ENCODE measurements around the gene IGFN1. TPM values are rescaled to one million over a fixed set of nuclear protein-coding genes. Genes with fewer than 3 reads are reported as not detected.

Gene IGFN1
- total RNA-seq, 1 donor from 2014 or later, result 7.9 TPM

GRCh38 chr1:201189085-201189484 lies 1.5 kb upstream of the IGFN1 start:
- Mint-ChIP-seq H3K36me3 (no peaks in the 10 kb centered on the region), H3K27ac (no peak overlapping the region), H3K27me3 (peaks cover 15% of the 10 kb centered on the region), H3K9me3 (no peaks in the 10 kb centered on the region), H3K4me3 (no peak overlapping the region), H3K4me1 (ENCODE audit: unreplicated experiment) (peaks cover 35% of the 10 kb centered on the region)
- no peak for TF ChIP-seq CTCF (conservative IDR thresholded peaks at IDR 0.05)
- no peak for DNase-seq (ENCODE audit: extremely low spot score, unreplicated experiment)

DNA sequence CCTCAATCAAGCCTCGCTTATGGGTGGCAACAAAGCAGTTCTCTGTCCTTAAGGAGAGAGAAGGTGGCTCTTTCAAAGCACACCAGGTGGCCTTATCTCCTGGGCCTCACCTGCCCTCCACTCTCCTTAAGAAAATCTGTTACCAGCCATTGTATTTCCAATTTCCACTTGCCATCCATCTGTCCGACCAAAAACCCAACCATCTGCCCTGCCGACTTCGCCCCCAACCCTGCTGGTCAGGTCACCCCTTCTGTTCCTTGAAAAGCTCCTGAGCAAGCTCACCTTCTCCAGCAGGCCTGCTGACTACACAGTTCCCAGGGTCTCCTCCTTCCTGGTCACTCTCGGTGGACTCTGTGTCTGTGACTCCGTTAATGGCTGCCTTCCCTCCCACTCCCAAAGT lies 619 bp upstream of the IGFN1 start:
- no peak for TF ChIP-seq CTCF (conservative IDR thresholded peaks at IDR 0.05)
- Mint-ChIP-seq H3K27ac (peak overlapping the region; percentile 15), H3K27me3 (peaks cover 15% of the 10 kb centered on the region), H3K36me3 (no peaks in the 10 kb centered on the region), H3K4me3 (no peak overlapping the region), H3K9me3 (no peaks in the 10 kb centered on the region), H3K4me1 (ENCODE audit: unreplicated experiment) (peaks cover 27% of the 10 kb centered on the region)
- DNase-seq (ENCODE audit: extremely low spot score, unreplicated experiment), result no peak

GRCh38 chr1:201191653-201192260 lies 1.1 kb downstream of the IGFN1 start:
- Mint-ChIP-seq H3K4me1 (ENCODE audit: unreplicated experiment) (peaks cover 21% of the 10 kb centered on the region), H3K9me3 (no peaks in the 10 kb centered on the region), H3K27ac (no peak overlapping the region), H3K36me3 (no peaks in the 10 kb centered on the region), H3K4me3 (no peak overlapping the region), H3K27me3 (peaks cover 15% of the 10 kb centered on the region)
- no peak for DNase-seq (ENCODE audit: extremely low spot score, unreplicated experiment)
- TF ChIP-seq CTCF (conservative IDR thresholded peaks at IDR 0.05), result no peak

GRCh38 chr1:201192261-201192788 lies 1.7 kb downstream of the IGFN1 start:
- Mint-ChIP-seq H3K9me3 (no peaks in the 10 kb centered on the region), H3K4me3 (peak overlapping the region; percentile 69), H3K27ac (peak overlapping the region; percentile 63), H3K27me3 (peaks cover 15% of the 10 kb centered on the region), H3K4me1 (ENCODE audit: unreplicated experiment) (peaks cover 21% of the 10 kb centered on the region), H3K36me3 (no peaks in the 10 kb centered on the region)
- no peak for TF ChIP-seq CTCF (conservative IDR thresholded peaks at IDR 0.05)
- DNase-seq (ENCODE audit: extremely low spot score, unreplicated experiment), result no peak

GRCh38 chr1:201194046-201194445 lies 3.4 kb downstream of the IGFN1 start:
- Mint-ChIP-seq H3K4me1 (ENCODE audit: unreplicated experiment) (peaks cover 21% of the 10 kb centered on the region), H3K4me3 (no peak overlapping the region), H3K9me3 (no peaks in the 10 kb centered on the region), H3K27ac (no peak overlapping the region), H3K27me3 (peaks cover 15% of the 10 kb centered on the region), H3K36me3 (no peaks in the 10 kb centered on the region)
- DNase-seq (ENCODE audit: extremely low spot score, unreplicated experiment), result no peak
- TF ChIP-seq CTCF (conservative IDR thresholded peaks at IDR 0.05), result no peak
